Colon (tissue), 2 donors: ENCODE measurements around the gene PDE9A.
"Not testable (repeated sequence)": the region's sequence is repeated elsewhere in the genome, so short reads cannot be mapped to it uniquely, and the experiment has no call there.

ENCODE experiments used
- FAIRE-seq: peaks from 2 replicates; lab custom pipeline; 2012; peaks lifted over from hg19 to GRCh38; lab: Jason Lieb, UNC
- donor health status: control.
- donor health status: control.

The PDE9A gene

DNA sequence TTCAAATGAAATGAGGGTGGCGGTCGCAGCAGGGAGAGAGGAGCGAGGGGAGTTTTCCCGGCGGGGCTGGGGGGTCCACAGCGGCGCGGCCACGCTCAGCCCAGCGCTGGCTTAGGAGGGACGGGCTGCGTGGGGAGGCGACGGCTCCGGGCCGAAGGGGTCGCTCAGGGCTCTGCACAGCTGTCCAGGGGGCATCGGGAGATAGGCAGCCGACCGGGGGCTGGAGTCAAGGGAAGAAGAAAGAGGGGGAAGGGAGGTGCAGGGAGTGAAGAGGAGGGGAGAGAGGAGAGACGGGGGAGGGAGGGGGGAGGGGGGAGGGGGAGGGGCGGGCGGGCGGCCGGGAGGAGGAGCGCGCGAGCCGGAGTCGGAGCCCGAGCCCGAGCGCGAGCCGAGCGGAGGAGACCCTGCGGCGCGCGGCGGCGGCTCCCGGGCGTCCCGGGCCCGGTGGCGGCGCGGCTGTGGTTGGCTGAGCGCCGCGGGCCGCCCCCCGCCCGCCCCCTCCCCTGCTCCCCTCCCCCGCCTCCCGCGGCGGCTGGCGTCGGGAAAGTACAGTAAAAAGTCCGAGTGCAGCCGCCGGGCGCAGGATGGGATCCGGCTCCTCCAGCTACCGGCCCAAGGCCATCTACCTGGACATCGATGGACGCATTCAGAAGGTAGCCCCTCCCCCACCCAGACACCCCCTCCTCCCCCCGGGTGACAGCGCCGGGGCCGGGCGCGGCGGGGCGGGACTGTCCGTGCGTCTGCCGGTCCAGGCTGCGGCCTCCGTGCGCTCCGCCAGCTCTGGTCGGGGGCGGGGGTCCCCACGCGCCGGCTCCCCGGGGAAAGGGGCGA lies at the start of gene PDE9A:
TSS of gene PDE9A (plus strand) at position 391 of the 831 bp plus-strand sequence. CDS start at position 585, 194 bp downstream.
- FAIRE-seq, result no peak

- FAIRE-seq, result no peak
These were observed 46.3 kb upstream of the PDE9A start for GRCh38 chr21:42607102-42607501.

GRCh38 chr21:42607525-42608102 lies 45.8 kb upstream of the PDE9A start:
- FAIRE-seq, result no peak

DNA sequence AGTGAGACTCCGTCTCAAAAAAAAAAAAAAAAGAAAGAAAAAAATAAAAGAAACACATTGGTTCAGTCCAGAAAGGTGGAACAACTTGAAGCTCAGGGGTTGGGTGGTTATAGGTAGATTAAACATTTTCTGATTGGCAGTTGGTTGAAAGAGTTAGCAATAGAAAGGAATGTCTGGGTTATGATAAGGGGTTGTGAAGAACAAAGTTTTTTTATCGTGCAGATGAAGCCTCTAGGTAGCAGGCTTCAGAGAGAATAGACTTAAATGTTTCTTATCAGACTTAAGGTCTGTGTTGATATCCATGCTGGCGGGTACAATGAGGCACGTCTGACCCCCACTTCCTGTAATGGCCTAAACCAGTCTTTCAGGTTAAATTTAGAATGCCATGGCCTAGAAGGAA lies 45.0 kb upstream of the PDE9A start:
- no peak for FAIRE-seq

GRCh38 chr21:42609811-42610210 lies 43.6 kb upstream of the PDE9A start:
- no peak for FAIRE-seq

GRCh38 chr21:42611852-42612251 lies 41.6 kb upstream of the PDE9A start:
- no peak for FAIRE-seq

DNA sequence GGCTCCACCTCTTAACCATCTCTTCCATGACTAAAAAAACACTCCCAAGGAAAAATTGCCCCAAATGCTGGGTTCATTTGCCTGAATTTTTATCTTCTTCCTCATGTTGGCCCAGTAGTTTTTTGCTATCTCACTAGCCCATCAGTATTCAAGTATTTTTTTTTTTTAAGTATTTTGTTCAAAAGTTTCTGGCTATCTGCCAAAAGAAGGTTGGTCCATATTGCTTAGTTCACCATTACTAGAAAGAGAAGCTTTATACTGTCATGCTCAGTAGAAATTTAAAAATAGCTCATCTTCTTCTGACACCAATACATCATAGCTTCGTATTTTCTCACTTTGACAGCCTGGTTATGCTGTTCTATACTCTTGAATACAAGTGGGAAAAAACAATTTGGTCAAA lies 41.0 kb upstream of the PDE9A start:
- FAIRE-seq, result no peak

DNA sequence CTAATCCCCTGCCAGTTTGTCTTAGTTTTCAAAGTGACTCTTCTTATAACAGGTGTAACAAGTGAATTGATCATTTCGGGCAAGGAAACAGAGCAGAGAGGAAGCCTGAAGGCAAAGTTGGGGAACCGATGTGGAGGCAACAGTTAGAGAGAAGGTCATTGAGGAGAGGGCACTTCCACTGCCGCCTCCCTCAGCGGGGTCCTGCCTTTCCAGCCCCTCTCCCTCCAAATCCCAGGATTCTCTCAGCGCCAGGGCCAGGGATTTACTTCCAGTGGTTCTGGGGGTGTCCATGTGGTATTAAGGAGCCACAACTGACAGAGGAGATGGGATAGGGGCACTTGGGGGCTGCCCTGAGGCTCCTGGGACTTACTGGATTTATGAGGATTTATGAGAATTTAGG lies 39.7 kb upstream of the PDE9A start:
- FAIRE-seq, result no peak

GRCh38 chr21:42614396-42614795 lies 39.0 kb upstream of the PDE9A start:
- no peak for FAIRE-seq

DNA sequence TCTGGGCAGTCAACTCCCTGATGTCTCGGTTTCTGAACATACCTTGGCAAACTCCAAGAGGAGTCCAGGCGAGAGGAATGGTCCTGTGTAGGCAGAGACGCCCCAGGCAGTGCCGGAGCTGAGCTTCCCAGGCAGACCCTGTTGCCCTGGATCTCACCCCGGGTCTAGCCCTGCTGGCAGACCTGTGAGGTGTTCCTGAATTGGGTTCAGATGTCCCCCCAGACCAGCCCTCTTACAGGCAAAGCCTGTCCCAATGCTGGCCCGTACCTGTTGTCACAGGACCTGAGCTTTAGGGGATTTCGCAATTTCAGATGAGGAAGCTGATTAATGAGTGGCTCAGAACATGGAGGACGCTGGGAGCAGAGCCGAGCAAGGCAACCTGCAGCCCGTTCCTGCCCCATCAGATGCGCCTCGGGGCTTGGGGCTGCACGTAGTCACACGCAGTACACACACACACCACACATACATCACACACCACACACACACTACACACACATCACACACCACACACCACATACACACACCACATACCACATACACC lies 38.5 kb upstream of the PDE9A start:
- no peak for FAIRE-seq

DNA sequence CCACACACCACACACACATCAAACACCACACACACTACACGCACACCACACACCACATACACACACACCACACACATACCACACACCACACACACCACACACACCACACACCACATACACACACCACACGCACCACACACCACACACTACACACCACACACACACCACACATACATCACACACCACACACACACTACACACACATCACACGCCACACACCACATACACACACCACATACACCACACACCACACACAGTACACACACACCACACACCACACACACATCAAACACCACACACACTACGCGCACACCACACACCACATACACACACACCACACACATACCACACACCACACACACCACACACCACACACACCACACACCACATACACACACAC lies 38.0 kb upstream of the PDE9A start:
- FAIRE-seq, result not testable (repeated sequence)

GRCh38 chr21:42615924-42616323 lies 37.5 kb upstream of the PDE9A start:
- no peak for FAIRE-seq

DNA sequence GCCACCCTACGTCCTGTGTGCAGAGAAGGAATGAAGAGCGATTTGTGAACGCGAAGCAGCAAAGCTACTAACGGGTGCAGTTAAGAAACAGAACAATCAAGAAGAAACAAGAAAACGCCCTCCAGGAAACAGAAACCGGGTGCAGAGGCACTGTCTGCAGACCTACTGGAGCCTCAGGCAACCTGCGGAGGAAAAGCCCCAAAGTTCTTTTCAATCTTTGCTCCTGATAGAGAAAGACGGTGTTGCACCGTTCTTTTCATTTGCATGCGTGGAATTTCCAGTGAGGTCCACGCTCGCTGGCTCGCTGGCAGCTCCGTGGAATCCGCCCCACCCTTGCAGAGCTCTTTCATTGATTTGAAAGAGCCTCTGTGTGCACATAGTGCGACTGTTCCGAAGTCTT lies 37.0 kb upstream of the PDE9A start:
- FAIRE-seq, result no peak

DNA sequence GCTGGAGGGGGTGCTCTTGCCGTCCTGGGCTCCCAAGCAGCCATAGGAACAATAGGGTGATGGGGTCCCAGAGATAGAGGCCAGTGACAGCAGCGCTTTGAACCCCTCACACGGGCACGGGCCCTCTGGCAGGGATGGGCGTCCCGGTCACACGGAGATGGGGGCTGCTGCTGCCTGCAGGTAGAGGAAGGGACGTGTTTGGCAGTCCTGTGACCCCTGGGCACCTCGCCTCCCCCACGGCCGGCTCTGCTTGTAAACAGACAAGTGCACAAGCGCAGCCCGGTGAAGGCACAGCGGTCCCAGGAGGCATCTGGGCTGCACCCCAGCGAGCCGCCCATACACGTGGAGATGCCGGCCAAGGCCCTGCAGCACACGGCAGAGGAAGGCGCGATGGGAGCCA lies 36.5 kb upstream of the PDE9A start:
- no peak for FAIRE-seq

- FAIRE-seq, result no peak
These were observed 35.9 kb upstream of the PDE9A start for GRCh38 chr21:42617486-42617885.

DNA sequence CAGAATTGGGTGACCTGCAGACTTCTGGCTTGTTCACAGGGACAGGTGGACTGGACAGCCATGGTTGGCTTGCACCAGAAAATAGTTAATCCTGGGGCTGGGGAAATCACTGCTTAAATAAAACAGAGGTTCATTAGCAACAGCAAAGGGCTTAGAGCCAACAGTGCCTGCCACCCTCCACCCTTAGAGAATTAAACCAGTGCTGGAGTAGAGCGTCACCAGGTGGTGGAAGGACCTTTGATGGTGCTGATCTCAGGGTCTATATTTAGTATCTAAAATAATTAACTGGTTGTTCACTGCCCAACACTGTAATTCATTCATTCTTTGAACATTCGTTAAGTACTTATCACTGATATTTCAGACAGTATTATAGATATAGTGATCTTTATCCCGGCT lies 34.7 kb upstream of the PDE9A start:
- no peak for FAIRE-seq

GRCh38 chr21:42619166-42619565 lies 34.3 kb upstream of the PDE9A start:
- FAIRE-seq, result no peak

- no peak for FAIRE-seq
These were observed 33.6 kb upstream of the PDE9A start for GRCh38 chr21:42619841-42620240.

- no peak for FAIRE-seq
These were observed 32.1 kb upstream of the PDE9A start for GRCh38 chr21:42621166-42621818.

- no peak for FAIRE-seq
These were observed 31.6 kb upstream of the PDE9A start for GRCh38 chr21:42621819-42622177.

- FAIRE-seq, result no peak
These were observed 31.1 kb upstream of the PDE9A start for GRCh38 chr21:42622284-42622683.

GRCh38 chr21:42623694-42624093 lies 29.7 kb upstream of the PDE9A start:
- no peak for FAIRE-seq

DNA sequence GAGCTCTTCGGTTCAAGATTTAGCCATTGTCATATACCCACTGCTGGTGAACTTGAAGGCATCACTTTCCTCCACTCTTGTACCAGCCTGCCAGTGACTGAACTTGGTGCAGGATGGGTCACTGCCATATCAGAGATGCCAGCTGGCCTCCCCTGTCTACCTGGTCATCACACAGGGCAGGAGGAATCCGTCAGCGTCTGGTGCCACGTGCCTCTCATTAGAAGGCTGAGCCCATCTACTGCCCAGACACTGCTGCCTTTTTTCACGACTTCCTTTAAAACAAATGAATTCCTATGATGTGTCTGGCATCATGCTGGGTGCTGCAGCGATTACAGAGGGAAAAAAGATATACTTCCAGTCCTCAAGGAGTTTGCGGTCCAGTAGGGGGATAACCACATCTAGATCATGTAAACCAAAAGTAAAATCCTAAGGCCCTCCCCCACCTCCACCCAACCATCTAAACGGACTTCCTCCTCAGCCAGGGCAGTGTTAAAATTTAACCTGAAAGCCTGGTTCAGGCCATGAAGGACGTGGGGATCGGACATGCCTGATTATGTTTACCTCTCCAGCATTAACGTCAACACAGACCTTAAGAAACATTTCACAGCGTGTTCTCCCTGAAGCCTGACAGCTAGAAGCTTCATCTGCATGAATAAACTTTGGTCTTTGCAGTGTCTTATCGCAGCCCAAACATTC lies 29.2 kb upstream of the PDE9A start:
- FAIRE-seq, result no peak
